HCT116 (cell line): ENCODE results near the gene CACNA2D2. TPM values are rescaled to one million over a fixed set of nuclear protein-coding genes. Genes with fewer than 3 reads are reported as not detected.
"Not testable (repeated sequence)": the region's sequence is repeated elsewhere in the genome, so short reads cannot be mapped to it uniquely, and the experiment has no call there.

Source experiments
- ATAC-seq: fragments of 200-7000 bp; cut with Tn5 transposase; 2 replicates; pipeline ENCODE4 v1.9.1; 2020; ENCODE audit warnings: mild to moderate bottlenecking, moderate library complexity
- BruUV-seq: library from RNA; stranded (reverse); fragments of 400-500 nt; replicated peaks from 2 replicates; lab custom pipeline; 2021; lab: Mats Ljungman, UMichigan
- CTCF ChIA-PET: fragments of 300-600 bp; sonication (Branson Sonifier 250); formaldehyde crosslinking; loops from one replicate; lab custom pipeline; 2021; ENCODE audit warnings: antibody characterized with exemption; lab: Charles Lee
- POLR2A ChIA-PET: fragments of 300-600, 350-600 bp; sonication (Branson Sonifier 250); formaldehyde crosslinking; loops from one replicate; lab custom pipeline; 2021; ENCODE audit warnings: antibody characterized with exemption; lab: Charles Lee
- RAD21 ChIA-PET, 2 experiments: fragments of 300-600 bp; sonication (Branson Sonifier 250); formaldehyde crosslinking; loops; one replicate each; lab custom pipeline; 2023; ENCODE audit warnings: low total read pairs in 2 of 2; ENCODE audit not compliant: uncharacterized antibody in 2 of 2, unreplicated experiment in 2 of 2, low non-redundant PET in 1 of 2; lab: Charles Lee
- DNase-seq: peaks from one replicate; pipeline ENCODE4 v3.0.0-alpha.2; 2010; ENCODE audit warnings: low read depth, low spot score
- H2AFZ ChIP-seq: fragments of 200-600 bp; shearing (Covaris generic), sonication (generic); 2 replicates; pipeline ENCODE4 v1.6.1; 2017; ENCODE audit warnings: low read depth, mixed run types, mixed read lengths, antibody characterized with exemption, low read length; ENCODE audit not compliant: poor library complexity, severe bottlenecking
- H3K27ac ChIP-seq: 2 replicates; pipeline ENCODE4 v1.5.1; 2012; ENCODE audit warnings: low read depth, low read length
- H3K27me3 ChIP-seq: fragments of 200-600 bp; sonication (generic); 2 replicates; pipeline ENCODE4 v1.6.1; 2016; ENCODE audit warnings: mixed run types, low read length, mixed read lengths; ENCODE audit not compliant: insufficient read depth
- H3K36me3 ChIP-seq, 2 experiments: fragments of 200-500 bp in 1 of 2; fragments of 200-600 bp in 1 of 2; sonication (Bioruptor generic) in 1 of 2; sonication (generic) in 1 of 2; 2 replicates each; pipeline versions ENCODE4 v1.5.1 to v1.6.1; 2014 to 2016; ENCODE audit warnings: low read length in 2 of 2, inconsistent platforms in 1 of 2, mixed read lengths in 1 of 2, mixed run types in 1 of 2; ENCODE audit not compliant: insufficient read depth in 2 of 2, control insufficient read depth in 1 of 2
- H3K4me1 ChIP-seq, 2 experiments: fragments of 200-600 bp in 1 of 2; sonication (generic) in 1 of 2; 2 replicates each; pipeline versions ENCODE4 v1.5.1 to v1.6.1; 2012 to 2017; ENCODE audit warnings: low read length in 2 of 2, inconsistent platforms in 1 of 2, mild to moderate bottlenecking in 1 of 2, mixed read lengths in 1 of 2, mixed run types in 1 of 2, moderate library complexity in 1 of 2; ENCODE audit not compliant: insufficient read depth in 2 of 2, control insufficient read depth in 1 of 2
- H3K4me2 ChIP-seq: fragments of 200-600 bp; sonication (generic); 2 replicates; pipeline ENCODE4 v1.6.1; 2017; ENCODE audit warnings: mixed run types, low read length, mixed read lengths
- H3K4me3 ChIP-seq, 2 experiments: fragments of 200-600 bp in 1 of 2; sonication (generic) in 1 of 2; replicated peaks in 1 of 2; 2 replicates each; pipeline ENCODE4 v1.5.1; 2011 to 2016; ENCODE audit warnings: low read length in 2 of 2, control low read depth in 1 of 2, low read depth in 1 of 2, mild to moderate bottlenecking in 1 of 2, mixed read lengths in 1 of 2, mixed run types in 1 of 2
- H3K79me2 ChIP-seq: fragments of 200-600 bp; sonication (generic); 2 replicates; pipeline ENCODE4 v1.6.1; 2017; ENCODE audit warnings: mild to moderate bottlenecking, mixed run types, low read length, moderate library complexity, mixed read lengths; ENCODE audit not compliant: insufficient read depth
- H3K9ac ChIP-seq: fragments of 200-600 bp; sonication (generic); 2 replicates; pipeline ENCODE4 v1.6.1; 2016; ENCODE audit warnings: low read length, mixed read lengths
- H3K9me2 ChIP-seq: fragments of 200-600 bp; sonication (generic), shearing (Covaris generic); 2 replicates; pipeline ENCODE4 v1.6.1; 2017; ENCODE audit warnings: mixed run types, mild to moderate bottlenecking, moderate library complexity; ENCODE audit not compliant: insufficient read depth
- H3K9me3 ChIP-seq, 2 experiments: fragments of 200-500 bp in 1 of 2; fragments of 200-600 bp in 1 of 2; sonication (Bioruptor generic) in 1 of 2; sonication (generic) in 1 of 2; 2 replicates each; pipeline ENCODE4 v1.6.1; 2014 to 2017; ENCODE audit warnings: low read length in 2 of 2, mixed read lengths in 2 of 2, inconsistent platforms in 1 of 2, low read depth in 1 of 2, mild to moderate bottlenecking in 1 of 2, mixed run types in 1 of 2, moderate library complexity in 1 of 2; ENCODE audit not compliant: control insufficient read depth in 1 of 2, insufficient read depth in 1 of 2
- H4K20me1 ChIP-seq: fragments of 200-600 bp; sonication (generic), shearing (Covaris generic); 2 replicates; pipeline ENCODE4 v1.6.1; 2017; ENCODE audit warnings: mixed run types, mild to moderate bottlenecking, moderate library complexity; ENCODE audit not compliant: insufficient read depth
- SIN3A ChIP-seq: IDR thresholded peaks from 2 replicates; pipeline ENCODE4 v1.6.1; 2012; ENCODE audit warnings: low read depth
- YY1 ChIP-seq: IDR thresholded peaks from 2 replicates; pipeline ENCODE4 v1.6.1; 2011; ENCODE audit warnings: low read length, low read depth, moderate library complexity, mild to moderate bottlenecking; ENCODE audit not compliant: insufficient replicate concordance; ENCODE audit errors: extremely low read depth
- ZFX ChIP-seq: fragments of 450-650 bp; IDR thresholded peaks from 2 replicates; pipeline ENCODE4 v1.6.1; 2017
- intact Hi-C: fragments of 100-400 bp; cut with micrococcal nuclease; formaldehyde crosslinking; loops from 2 replicates; pipeline ENCODE4 v1.10.0; 2022
- total RNA-seq: library from RNA; stranded (reverse); gene quantifications from one replicate; pipeline ENCODE4 v1.2.1, GENCODE V29; 2021; ENCODE audit not compliant: unreplicated experiment

Gene CACNA2D2
- total RNA-seq, 1 experiment from 2014 or later: 10.2 TPM

DNA sequence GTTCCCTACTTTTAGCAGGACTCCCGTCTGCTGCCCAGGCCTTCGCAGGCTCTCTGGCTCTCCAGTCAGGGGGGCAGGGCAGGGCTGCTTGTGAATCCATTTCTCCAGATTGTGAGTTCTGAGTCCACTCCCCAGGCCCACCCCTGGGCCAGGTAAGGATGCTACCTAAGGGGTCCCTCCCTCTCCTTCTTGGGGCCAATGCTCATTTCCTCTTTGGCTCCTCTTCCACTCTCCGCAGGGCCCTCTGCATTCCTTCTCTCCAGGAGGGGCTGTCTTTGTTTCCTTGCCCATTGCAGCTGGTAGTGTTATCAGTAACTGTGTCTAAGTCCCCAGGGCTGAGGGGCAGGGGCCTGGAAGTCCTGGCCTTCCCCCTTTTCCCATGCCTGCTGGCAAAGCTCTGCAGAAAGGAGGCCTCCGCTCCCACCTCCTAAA is 13.0 kb upstream of the CACNA2D2 start (continued):
- no peak for TF ChIP-seq YY1

DNA sequence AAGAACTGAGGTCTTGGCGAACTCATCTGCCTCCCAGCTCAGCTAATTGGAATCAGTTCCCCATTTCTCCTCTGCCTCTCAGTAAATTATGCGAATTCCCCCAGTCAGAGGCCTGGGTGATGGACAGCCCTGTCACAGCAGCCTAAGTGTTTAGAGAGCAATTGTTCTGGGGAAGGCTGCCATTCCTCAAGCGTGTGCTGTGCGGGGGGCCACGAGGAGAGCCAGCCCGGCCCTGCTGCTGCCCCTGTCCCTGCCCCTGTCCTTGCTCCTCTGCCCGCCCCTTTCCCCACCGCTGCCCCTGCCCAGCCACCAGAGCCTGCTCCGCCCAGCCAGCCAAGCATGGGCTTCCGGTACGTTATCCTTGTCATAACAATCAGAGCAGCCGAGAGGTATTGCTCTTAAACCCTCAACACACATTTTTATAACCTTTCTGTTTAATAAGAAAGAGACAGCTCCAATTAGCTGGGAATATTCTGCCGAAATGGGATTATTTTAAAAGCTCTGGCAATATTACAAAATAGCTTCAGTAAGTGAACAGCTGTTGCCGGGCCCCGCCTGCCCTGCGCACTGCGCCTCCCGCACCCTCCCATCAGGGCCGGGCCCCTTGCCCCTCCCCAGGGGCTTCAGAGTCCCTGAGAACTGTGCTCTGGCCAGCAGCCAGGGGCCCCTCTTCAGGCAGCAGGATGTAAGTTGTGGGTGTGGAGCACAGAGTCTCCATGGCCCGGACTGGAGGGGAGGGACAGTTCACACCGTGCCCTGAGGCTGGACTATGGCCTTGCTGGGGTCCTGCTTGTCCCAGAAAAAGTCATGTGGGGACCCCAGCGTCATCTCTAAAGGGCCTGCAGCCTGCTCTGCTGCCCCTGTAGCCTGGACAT is 12.4 kb upstream of the CACNA2D2 start:
- Histone ChIP-seq H3K9me3 (no peaks in the 10 kb centered on the region), H3K36me3 (no peaks in the 10 kb centered on the region), H4K20me1 (no peaks in the 10 kb centered on the region), H3K9ac (no peak overlapping the region), H2AFZ (no peak overlapping the region), H3K27me3 (no peaks in the 10 kb centered on the region), H3K4me2 (no peak overlapping the region), H3K9me2 (no peaks in the 10 kb centered on the region), H3K4me3 (no peak overlapping the region), H3K4me1 (peaks cover 0 to 6% of the 10 kb centered on the region in 2 experiments; a peak in 1 of 4 replicates), H3K27ac (no peak overlapping the region), H3K79me2 (no peaks in the 10 kb centered on the region)
- BruUV-seq: no TSS peak
- TF ChIP-seq ZFX: no peak
- no peak for TF ChIP-seq SIN3A
- ChIA-PET RAD21 (no interaction called here), POLR2A (no interaction called here), CTCF (interaction anchor here (1.1 to 1.3 kb wide), 2 partner anchors 27 to 96 kb away, joined by 3 to 5 read pairs; partner anchors contain the start of gene CISH)
- ATAC-seq: no peak
- DNase-seq: no peak
- intact Hi-C loops: no loop called here

DNA sequence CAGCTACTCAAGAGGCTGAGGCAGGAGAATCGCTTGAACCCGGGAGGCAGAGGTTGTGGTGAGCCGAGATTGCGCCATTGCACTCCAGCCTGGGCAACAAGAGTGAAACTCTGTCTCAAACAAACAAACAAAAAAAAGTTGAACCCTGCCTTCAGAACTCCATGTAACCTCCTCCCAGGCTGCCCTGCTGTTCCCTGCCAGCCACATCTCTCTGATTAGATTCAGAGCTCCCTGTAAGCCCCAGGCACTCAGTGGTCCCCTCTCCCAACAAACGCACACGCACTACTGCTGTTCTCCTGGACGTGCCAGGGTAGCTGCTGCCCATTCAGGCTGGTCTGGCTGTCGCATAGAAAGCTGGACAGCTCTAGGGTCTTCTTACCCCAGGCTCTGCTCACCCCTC is 9.5 kb upstream of the CACNA2D2 start:
- H3K4me2 ChIP-seq, H3K27ac ChIP-seq, H3K9me3 ChIP-seq, H3K27me3 ChIP-seq, DNase-seq, H3K4me1 ChIP-seq, ATAC-seq, H2AFZ ChIP-seq, H3K36me3 ChIP-seq, intact Hi-C loops, H3K9ac ChIP-seq, H3K79me2 ChIP-seq, H3K4me3 ChIP-seq, RAD21 ChIA-PET, H4K20me1 ChIP-seq, BruUV-seq, H3K9me2 ChIP-seq, CTCF ChIA-PET, POLR2A ChIA-PET: not testable (repeated sequence)
